Gastrocnemius medialis (tissue), 4 donors: Measurements from ENCODE around the gene LSP1.

Experiments
- POLR2A ChIP-seq, 2 donors: fragments of 450-650 bp; IDR thresholded peaks; one replicate each; pipeline ENCODE4 v1.6.1; 2017; ENCODE audit warnings: antibody characterized with exemption in 2 of 2, mild to moderate bottlenecking in 2 of 2, moderate library complexity in 2 of 2
- TF ChIP-seq, protein P1 (sequence below), 5 experiments: fragments of 450-650 bp in 3 of 5; fragments of 200-600 bp in 2 of 5; sonication (generic) in 2 of 5; IDR thresholded peaks in 4 of 5; conservative IDR thresholded peaks in 1 of 5; 1 replicate in 4 of 5; 2 replicates in 1 of 5; pipeline ENCODE4 v1.5.1; 2016 to 2019; ENCODE audit warnings: antibody characterized with exemption in 5 of 5, mild to moderate bottlenecking in 3 of 5, moderate library complexity in 3 of 5

DNA sequence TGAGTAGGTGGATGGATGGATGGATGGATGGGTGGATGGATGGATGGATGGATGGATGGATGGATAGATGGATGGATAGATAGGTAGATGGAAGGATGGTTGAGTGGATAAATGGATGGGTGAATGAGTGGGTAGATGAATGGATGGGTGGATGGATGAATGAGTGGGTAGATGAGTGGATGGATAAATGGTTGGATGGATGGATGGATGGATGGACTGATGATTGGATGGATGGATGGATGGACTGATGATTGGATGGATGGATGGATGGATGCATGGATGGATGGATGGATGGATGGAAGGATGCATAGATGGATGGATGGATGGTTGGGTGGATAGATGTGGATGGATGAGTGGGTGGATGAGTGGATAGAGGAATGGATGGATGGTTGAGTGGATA lies 31.3 kb upstream of the LSP1 start:
- TF ChIP-seq, protein P1, sequence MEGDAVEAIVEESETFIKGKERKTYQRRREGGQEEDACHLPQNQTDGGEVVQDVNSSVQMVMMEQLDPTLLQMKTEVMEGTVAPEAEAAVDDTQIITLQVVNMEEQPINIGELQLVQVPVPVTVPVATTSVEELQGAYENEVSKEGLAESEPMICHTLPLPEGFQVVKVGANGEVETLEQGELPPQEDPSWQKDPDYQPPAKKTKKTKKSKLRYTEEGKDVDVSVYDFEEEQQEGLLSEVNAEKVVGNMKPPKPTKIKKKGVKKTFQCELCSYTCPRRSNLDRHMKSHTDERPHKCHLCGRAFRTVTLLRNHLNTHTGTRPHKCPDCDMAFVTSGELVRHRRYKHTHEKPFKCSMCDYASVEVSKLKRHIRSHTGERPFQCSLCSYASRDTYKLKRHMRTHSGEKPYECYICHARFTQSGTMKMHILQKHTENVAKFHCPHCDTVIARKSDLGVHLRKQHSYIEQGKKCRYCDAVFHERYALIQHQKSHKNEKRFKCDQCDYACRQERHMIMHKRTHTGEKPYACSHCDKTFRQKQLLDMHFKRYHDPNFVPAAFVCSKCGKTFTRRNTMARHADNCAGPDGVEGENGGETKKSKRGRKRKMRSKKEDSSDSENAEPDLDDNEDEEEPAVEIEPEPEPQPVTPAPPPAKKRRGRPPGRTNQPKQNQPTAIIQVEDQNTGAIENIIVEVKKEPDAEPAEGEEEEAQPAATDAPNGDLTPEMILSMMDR (IDR thresholded peaks at IDR 0.05 in 4 of 5, conservative IDR thresholded peaks at IDR 0.05 in 1 of 5): no peak
- no peak for TF ChIP-seq POLR2A (IDR thresholded peaks at IDR 0.05)
